Measurements from ENCODE around the gene KRT7.
"Not testable (repeated sequence)": the region's sequence is repeated elsewhere in the genome, so short reads cannot be mapped to it uniquely, and the experiment has no call there.

The KRT7 gene

GRCh38 chr12:52243856-52244614 lies 11.0 kb downstream of the KRT7 start:
- peak; percentile 6 to 51 for DNase-seq (ENCODE audit: low read depth in 2 of 2)

- DNase-seq (ENCODE audit: low read depth in 2 of 2) = no peak
Measured at GRCh38 chr12:52244615-52244994, 11.6 kb downstream of the KRT7 start.

GRCh38 chr12:52245259-52245961 lies 12.4 kb downstream of the KRT7 start:
- DNase-seq (ENCODE audit: low read depth in 2 of 2) = no peak

- no peak for DNase-seq (ENCODE audit: low read depth in 2 of 2)
Measured at GRCh38 chr12:52245962-52246569, 13.0 kb downstream of the KRT7 start.

- no peak for DNase-seq (ENCODE audit: low read depth in 2 of 2)
Measured at GRCh38 chr12:52246720-52247621, 13.9 kb downstream of the KRT7 start.

GRCh38 chr12:52247622-52248540 lies 14.8 kb downstream of the KRT7 start:
- no peak for DNase-seq (ENCODE audit: low read depth in 2 of 2)

GRCh38 chr12:52248541-52249461 lies 15.8 kb downstream of the KRT7 start:
- DNase-seq (ENCODE audit: low read depth in 2 of 2) = no peak

- DNase-seq (ENCODE audit: low read depth in 2 of 2) = no peak
Measured at GRCh38 chr12:52249511-52250047, 16.5 kb downstream of the KRT7 start.

- no peak for DNase-seq (ENCODE audit: low read depth in 2 of 2)
Measured at GRCh38 chr12:52250048-52250990, 17.3 kb downstream of the KRT7 start.

- DNase-seq (ENCODE audit: low read depth in 2 of 2) = no peak
Measured at GRCh38 chr12:52251367-52252051, 18.5 kb downstream of the KRT7 start.

- DNase-seq (ENCODE audit: low read depth in 2 of 2) = not testable (repeated sequence)
Measured at GRCh38 chr12:52252175-52252615, 19.2 kb downstream of the KRT7 start.

- no peak for DNase-seq (ENCODE audit: low read depth in 2 of 2)
Measured at GRCh38 chr12:52252728-52253343, 19.8 kb downstream of the KRT7 start.

GRCh38 chr12:52253391-52254179 lies 20.5 kb downstream of the KRT7 start:
- no peak for DNase-seq (ENCODE audit: low read depth in 2 of 2)

GRCh38 chr12:52254180-52254964 lies 21.3 kb downstream of the KRT7 start:
- DNase-seq (ENCODE audit: low read depth in 2 of 2) = no peak

- DNase-seq (ENCODE audit: low read depth in 2 of 2) = no peak
Measured at GRCh38 chr12:52254965-52255751, 22.1 kb downstream of the KRT7 start.
